ENCODE data around the gene FRMD4A. TPM values are rescaled to one million over a fixed set of nuclear protein-coding genes. Genes with fewer than 3 reads are reported as not detected.

FRMD4A gene
- total and polyA plus RNA-seq, 8 donors: 6.9 to 25.3 (median 11.3) TPM

- Histone ChIP-seq H3K36me3 (no peaks in the 10 kb centered on the region), H3K27me3 (no peaks in the 10 kb centered on the region), H3K4me3 (no peak overlapping the region), H3K9me3 (no peaks in the 10 kb centered on the region), H3K4me1 (peaks cover 5 to 32% (median 16%) of the 10 kb centered on the region in 4 donors), H3K27ac (no peak overlapping the region)
- 75 to 88% (median 83%) methylated on average over 3 of the region's 3 CpGs for WGBS, 5 donors
- intact Hi-C loops (cut with DNase I; ENCODE audit: low total_unique reads): no loop called here
- TF ChIP-seq CTCF (IDR thresholded peaks at IDR 0.05) (no peak), POLR2A (IDR thresholded peaks at IDR 0.05) (no peak), EP300 (IDR thresholded peaks at IDR 0.05) (no peak), POLR2AphosphoS5 (IDR thresholded peaks at IDR 0.05) (no peak)
- no peak for DNase-seq
Measured at GRCh38 chr10:13806419-13806818, 524.3 kb downstream of the FRMD4A start.

DNA sequence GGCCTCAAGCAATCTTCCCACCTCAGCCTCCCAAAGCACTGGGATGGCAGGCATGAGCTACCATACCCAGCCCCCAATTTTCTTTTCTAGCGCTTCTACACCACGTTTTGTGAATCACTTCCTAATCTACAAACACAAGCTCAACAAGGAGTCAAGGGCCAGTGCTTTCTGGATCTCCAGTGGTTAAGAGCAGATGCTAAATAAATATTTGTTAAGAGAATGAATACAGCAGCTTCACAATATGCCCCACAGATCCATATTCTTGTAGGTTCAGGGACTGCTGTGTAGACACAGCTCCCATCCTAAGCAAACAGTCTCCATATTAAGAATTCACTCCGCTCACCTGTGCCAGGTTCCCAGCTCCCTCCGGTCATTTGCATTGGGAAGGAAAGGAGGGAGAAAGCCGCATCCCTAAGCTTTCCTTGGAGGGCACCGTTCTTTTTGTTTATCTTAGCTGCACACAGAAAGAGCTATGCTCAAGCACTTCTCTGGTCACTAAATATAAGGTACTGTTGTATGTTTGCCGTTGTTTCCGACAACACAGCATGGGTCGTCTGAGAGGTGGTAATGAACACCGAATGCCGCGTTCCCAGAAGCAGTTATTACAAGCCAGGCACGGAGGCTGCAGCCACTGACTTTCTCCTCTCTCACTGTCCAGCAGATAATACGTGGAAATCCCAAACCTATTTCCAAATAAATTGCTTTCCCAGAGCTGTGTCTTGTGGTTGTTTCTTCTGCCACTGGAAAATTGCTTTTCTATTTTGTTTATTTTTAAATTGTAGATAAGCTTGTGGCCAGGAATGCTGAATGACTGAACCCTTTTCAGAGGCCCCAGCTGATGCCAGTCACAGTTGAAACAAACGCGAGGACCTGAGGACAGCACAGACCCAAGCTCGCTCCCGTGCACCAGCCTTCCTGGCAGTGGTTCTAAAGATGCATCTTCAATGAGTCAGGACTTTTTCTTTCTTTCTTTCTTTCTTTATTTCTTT lies 526.9 kb downstream of the FRMD4A start:
- H3K4me1 ChIP-seq: peaks cover 5 to 17% (median 11%) of the 10 kb centered on the region in 4 donors
- H3K4me3 ChIP-seq: no peak overlapping the region
- no peak overlapping the region for H3K27ac ChIP-seq
- TF ChIP-seq POLR2A (IDR thresholded peaks at IDR 0.05): no peak
- no peak for TF ChIP-seq POLR2AphosphoS5 (IDR thresholded peaks at IDR 0.05)
- no peak for TF ChIP-seq EP300 (IDR thresholded peaks at IDR 0.05)
- no peaks in the 10 kb centered on the region for H3K9me3 ChIP-seq
- no peaks in the 10 kb centered on the region for H3K27me3 ChIP-seq
- DNase-seq: no peak
- 19 to 44% (median 33%) methylated on average over 18 of the region's 18 CpGs for WGBS, 5 donors
- H3K36me3 ChIP-seq: no peaks in the 10 kb centered on the region
- intact Hi-C loops (cut with DNase I; ENCODE audit: low total_unique reads): no loop called here

- intact Hi-C loops (cut with DNase I; ENCODE audit: low total_unique reads): no loop called here
- H3K27ac ChIP-seq: no peak overlapping the region
- no peak overlapping the region for H3K4me3 ChIP-seq
- H3K9me3 ChIP-seq: no peaks in the 10 kb centered on the region
- H3K27me3 ChIP-seq: no peaks in the 10 kb centered on the region
- TF ChIP-seq CTCF (IDR thresholded peaks at IDR 0.05) (no peak), POLR2A (IDR thresholded peaks at IDR 0.05) (no peak), POLR2AphosphoS5 (IDR thresholded peaks at IDR 0.05) (no peak), EP300 (IDR thresholded peaks at IDR 0.05) (no peak)
- WGBS, 5 donors: 72 to 84% (median 78%) methylated on average over 2 of the region's 2 CpGs
- H3K4me1 ChIP-seq: peaks cover 0 to 10% (median 8%) of the 10 kb centered on the region in 4 donors
- no peak for DNase-seq
- H3K36me3 ChIP-seq: no peaks in the 10 kb centered on the region
Measured at GRCh38 chr10:13801907-13802288, 528.8 kb downstream of the FRMD4A start.

DNA sequence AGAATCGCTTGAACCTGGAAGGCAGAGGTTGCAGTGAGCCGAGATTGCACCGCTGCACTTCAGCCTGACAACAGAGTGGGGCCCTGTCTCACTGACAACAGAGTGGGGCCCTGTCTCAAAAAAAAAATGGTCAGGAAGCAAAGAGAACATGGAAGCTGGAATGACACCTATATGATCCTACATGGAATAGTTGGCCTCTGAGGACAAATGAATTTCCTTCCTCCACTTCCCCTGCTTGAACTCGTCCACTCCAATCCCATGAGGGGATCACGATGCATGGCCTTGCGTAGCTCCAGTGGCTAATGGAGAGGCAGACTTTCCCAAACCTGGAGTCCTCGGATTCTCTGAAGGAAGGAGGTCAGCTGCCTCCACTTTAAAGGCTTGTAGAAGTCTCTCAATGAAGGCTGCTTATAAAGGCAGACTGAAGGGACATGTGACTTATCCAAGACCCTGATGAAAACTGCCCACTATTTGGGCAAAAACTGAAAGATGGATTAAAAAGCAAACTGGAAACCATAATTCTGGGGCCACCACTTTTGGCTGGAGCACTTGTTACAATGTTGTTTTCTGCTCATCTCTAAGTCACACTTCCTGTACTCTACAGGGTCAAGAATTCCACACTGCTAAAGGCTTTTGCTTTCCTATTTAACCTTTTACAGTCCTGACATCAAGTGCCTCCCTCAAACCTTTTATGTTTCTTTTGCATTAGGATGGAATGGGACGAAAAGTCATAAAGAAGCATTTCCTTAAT lies 529.4 kb downstream of the FRMD4A start:
- Histone ChIP-seq H3K9me3 (no peaks in the 10 kb centered on the region), H3K27me3 (no peaks in the 10 kb centered on the region), H3K36me3 (no peaks in the 10 kb centered on the region), H3K27ac (no peak overlapping the region), H3K4me1 (peaks cover 0 to 13% (median 8%) of the 10 kb centered on the region in 4 donors), H3K4me3 (no peak overlapping the region)
- TF ChIP-seq EP300 (IDR thresholded peaks at IDR 0.05) (no peak), POLR2A (IDR thresholded peaks at IDR 0.05) (no peak), CTCF (IDR thresholded peaks at IDR 0.05) (no peak), POLR2AphosphoS5 (IDR thresholded peaks at IDR 0.05) (no peak)
- intact Hi-C loops (cut with DNase I; ENCODE audit: low total_unique reads): no loop called here
- DNase-seq: no peak
- 89 to 94% (median 90%) methylated on average over 8 of the region's 8 CpGs for WGBS, 5 donors

All from stomach (tissue), 9 donors.